AG10803 (cell line): ENCODE measurements around the gene FAT1.
A peak's percentile ranks its signal among the peaks of the same experiment; 100 is the strongest.

Source experiments
- DNase-seq: peaks from one replicate; pipeline ENCODE4 v3.0.0; 2010; ENCODE audit warnings: low read depth
- H3K4me3 ChIP-seq: 2 replicates; pipeline ENCODE4 v1.5.1; 2011; ENCODE audit warnings: mild to moderate bottlenecking, low read length, control low read depth
- CTCF ChIP-seq: conservative IDR thresholded peaks from 2 replicates; pipeline ENCODE4 v1.5.1; 2011; ENCODE audit warnings: mild to moderate bottlenecking, low read length, control low read depth, inconsistent platforms

The FAT1 gene

GRCh38 chr4:186630128-186630527, 93.5 kb downstream of the FAT1 start:
- H3K4me3 ChIP-seq: no peak overlapping the region
- DNase-seq: no peak
- no peak for TF ChIP-seq CTCF

GRCh38 chr4:186628058-186628711, 95.5 kb downstream of the FAT1 start:
- H3K4me3 ChIP-seq: no peak overlapping the region
- TF ChIP-seq CTCF: no peak
- no peak for DNase-seq

- H3K4me3 ChIP-seq: no peak overlapping the region
- no peak for TF ChIP-seq CTCF
- DNase-seq: no peak
These were observed 96.3 kb downstream of the FAT1 start for GRCh38 chr4:186627226-186627865.

- TF ChIP-seq CTCF: no peak
- H3K4me3 ChIP-seq: no peak overlapping the region
- DNase-seq: peak; percentile 96
These were observed 98.7 kb downstream of the FAT1 start for GRCh38 chr4:186624951-186625350.

- no peak for DNase-seq
- TF ChIP-seq CTCF: no peak
- H3K4me3 ChIP-seq: no peak overlapping the region
These were observed 100.1 kb downstream of the FAT1 start for GRCh38 chr4:186623546-186623945.

- TF ChIP-seq CTCF: no peak
- peak; percentile 84 for DNase-seq
- H3K4me3 ChIP-seq: no peak overlapping the region
These were observed 100.7 kb downstream of the FAT1 start for GRCh38 chr4:186622788-186623464.
